ENCODE measurements around the gene EFNA5. TPM values are rescaled to one million over a fixed set of nuclear protein-coding genes. Genes with fewer than 3 reads are reported as not detected.

The EFNA5 gene
- polyA plus RNA-seq, 3 donors, result 0.01 TPM; not detected in 2

- Histone ChIP-seq H4K20me1 (ENCODE audit: insufficient read depth, low read length) (no peaks in the 10 kb centered on the region), H3K4me1 (ENCODE audit: control insufficient read depth in 1 of 2, insufficient read depth in 2 of 2, low read length in 2 of 2) (peaks cover 7 to 9% of the 10 kb centered on the region in 2 donors), H3K27me3 (ENCODE audit: control insufficient read depth in 2 of 2, insufficient read depth in 2 of 2, low read length in 2 of 2) (no peaks in the 10 kb centered on the region), H3K9ac (ENCODE audit: insufficient read depth, low read length, poor library complexity, severe bottlenecking) (no peak overlapping the region), H3K4me3 (replicated peaks in 1 of 3; ENCODE audit: low read depth in 2 of 3, low read length in 3 of 3) (no peak overlapping the region), H2AFZ (ENCODE audit: insufficient read depth, low read depth, low read length, poor library complexity, severe bottlenecking) (no peak overlapping the region), H3K36me3 (replicated peaks in 1 of 2; ENCODE audit: control insufficient read depth in 1 of 2, insufficient read depth in 2 of 2, low read length in 2 of 2) (no peaks in the 10 kb centered on the region), H3K9me3 (replicated peaks in 1 of 2; ENCODE audit: control insufficient read depth in 1 of 2, insufficient read depth in 1 of 2, low read length in 2 of 2) (no peaks in the 10 kb centered on the region), H3K79me2 (ENCODE audit: insufficient read depth, low read length) (no peaks in the 10 kb centered on the region), H3K27ac (ENCODE audit: low read depth in 1 of 2, low read length in 2 of 2) (no peak overlapping the region), H3K4me2 (replicated peaks; ENCODE audit: extremely low read depth, low read length, poor library complexity, severe bottlenecking) (no peak overlapping the region)
- Mint-ChIP-seq H3K4me3 (no peak overlapping the region), H3K27me3 (ENCODE audit: low read depth in 3 of 3) (peaks cover 0 to 2% (median 0%) of the 10 kb centered on the region in 3 donors), H3K27ac (no peak overlapping the region), H3K9me3 (no peaks in the 10 kb centered on the region), H3K4me1 (peaks cover 13% of the 10 kb centered on the region), H3K36me3 (no peaks in the 10 kb centered on the region)
- no peak for TF ChIP-seq CTCF (IDR thresholded peaks at IDR 0.05)
- no peak for DNase-seq
- WGBS (ENCODE audit: insufficient coverage), result no CpG with 5 or more reads among the region's 1 CpG
- intact Hi-C loops (cut with micrococcal nuclease), result no loop called here
Measured at GRCh38 chr5:107431998-107432397, 238.7 kb downstream of the EFNA5 start.

DNA sequence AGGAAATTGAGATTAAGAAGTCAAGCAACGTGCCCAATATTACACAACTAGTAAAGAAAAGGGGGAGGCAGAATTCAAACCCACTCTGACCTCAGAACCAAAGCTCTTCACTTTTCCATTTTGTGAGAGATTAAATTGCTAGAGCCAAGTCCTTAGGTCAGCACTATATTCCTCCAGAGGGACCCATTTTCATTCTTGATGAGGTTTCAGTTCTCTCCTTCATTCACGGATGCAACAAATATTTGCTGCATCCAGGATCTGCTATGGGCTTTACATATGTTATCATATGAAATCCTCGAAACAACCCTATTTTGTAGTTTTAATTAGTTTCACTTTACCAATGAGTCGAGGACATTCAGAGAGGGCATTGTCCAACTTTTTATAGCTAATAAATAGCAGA is 239.2 kb downstream of the EFNA5 start:
- Histone ChIP-seq H3K4me1 (ENCODE audit: control insufficient read depth in 1 of 2, insufficient read depth in 2 of 2, low read length in 2 of 2) (peaks cover 7 to 9% of the 10 kb centered on the region in 2 donors), H3K4me2 (replicated peaks; ENCODE audit: extremely low read depth, low read length, poor library complexity, severe bottlenecking) (no peak overlapping the region), H3K79me2 (ENCODE audit: insufficient read depth, low read length) (no peaks in the 10 kb centered on the region), H3K4me3 (replicated peaks in 1 of 3; ENCODE audit: low read depth in 2 of 3, low read length in 3 of 3) (no peak overlapping the region), H2AFZ (ENCODE audit: insufficient read depth, low read depth, low read length, poor library complexity, severe bottlenecking) (no peak overlapping the region), H3K27me3 (ENCODE audit: control insufficient read depth in 2 of 2, insufficient read depth in 2 of 2, low read length in 2 of 2) (no peaks in the 10 kb centered on the region), H3K9ac (ENCODE audit: insufficient read depth, low read length, poor library complexity, severe bottlenecking) (no peak overlapping the region), H3K36me3 (replicated peaks in 1 of 2; ENCODE audit: control insufficient read depth in 1 of 2, insufficient read depth in 2 of 2, low read length in 2 of 2) (no peaks in the 10 kb centered on the region), H3K9me3 (replicated peaks in 1 of 2; ENCODE audit: control insufficient read depth in 1 of 2, insufficient read depth in 1 of 2, low read length in 2 of 2) (no peaks in the 10 kb centered on the region), H3K27ac (ENCODE audit: low read depth in 1 of 2, low read length in 2 of 2) (no peak overlapping the region), H4K20me1 (ENCODE audit: insufficient read depth, low read length) (no peaks in the 10 kb centered on the region)
- no peak for TF ChIP-seq CTCF (IDR thresholded peaks at IDR 0.05)
- H3K4me3 Mint-ChIP-seq, result no peak overlapping the region
- no peak for DNase-seq
- H3K36me3 Mint-ChIP-seq, result no peaks in the 10 kb centered on the region
- H3K27ac Mint-ChIP-seq, result no peak overlapping the region
- H3K27me3 Mint-ChIP-seq (ENCODE audit: low read depth in 3 of 3), result peaks cover 0 to 2% (median 0%) of the 10 kb centered on the region in 3 donors
- no peaks in the 10 kb centered on the region for H3K9me3 Mint-ChIP-seq
- intact Hi-C loops (cut with micrococcal nuclease), result no loop called here
- no CpG with 5 or more reads among the region's 4 CpGs for WGBS (ENCODE audit: insufficient coverage)
- peaks cover 13% of the 10 kb centered on the region for H3K4me1 Mint-ChIP-seq

Measured in CD14-positive monocyte (primary cell).